ENCODE measurements around the gene ELMO2.

Gene ELMO2

GRCh38 chr20:46367234-46367633, 39.2 kb downstream of the ELMO2 start:
- no peak for ATAC-seq

DNA sequence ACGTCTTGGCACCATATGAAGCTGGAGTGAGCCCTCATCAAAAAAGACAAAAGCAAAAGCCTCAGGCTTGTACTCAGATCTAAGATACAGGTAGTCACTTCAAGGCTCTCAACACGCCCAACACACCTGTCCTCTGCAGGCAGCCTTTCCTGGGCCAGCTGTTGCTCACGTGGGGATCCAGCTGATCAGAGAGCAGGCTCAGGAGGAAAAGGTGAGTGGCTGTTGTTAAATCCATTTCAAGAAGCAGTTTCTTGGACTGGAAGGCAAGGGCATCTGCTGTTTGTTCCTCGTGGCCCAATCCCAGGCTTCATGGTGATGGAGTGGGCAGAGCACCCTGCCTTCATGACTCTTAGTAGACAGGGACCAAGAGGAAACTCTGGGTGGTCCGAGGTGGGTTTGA, 39.6 kb downstream of the ELMO2 start:
- ATAC-seq: no peak

DNA sequence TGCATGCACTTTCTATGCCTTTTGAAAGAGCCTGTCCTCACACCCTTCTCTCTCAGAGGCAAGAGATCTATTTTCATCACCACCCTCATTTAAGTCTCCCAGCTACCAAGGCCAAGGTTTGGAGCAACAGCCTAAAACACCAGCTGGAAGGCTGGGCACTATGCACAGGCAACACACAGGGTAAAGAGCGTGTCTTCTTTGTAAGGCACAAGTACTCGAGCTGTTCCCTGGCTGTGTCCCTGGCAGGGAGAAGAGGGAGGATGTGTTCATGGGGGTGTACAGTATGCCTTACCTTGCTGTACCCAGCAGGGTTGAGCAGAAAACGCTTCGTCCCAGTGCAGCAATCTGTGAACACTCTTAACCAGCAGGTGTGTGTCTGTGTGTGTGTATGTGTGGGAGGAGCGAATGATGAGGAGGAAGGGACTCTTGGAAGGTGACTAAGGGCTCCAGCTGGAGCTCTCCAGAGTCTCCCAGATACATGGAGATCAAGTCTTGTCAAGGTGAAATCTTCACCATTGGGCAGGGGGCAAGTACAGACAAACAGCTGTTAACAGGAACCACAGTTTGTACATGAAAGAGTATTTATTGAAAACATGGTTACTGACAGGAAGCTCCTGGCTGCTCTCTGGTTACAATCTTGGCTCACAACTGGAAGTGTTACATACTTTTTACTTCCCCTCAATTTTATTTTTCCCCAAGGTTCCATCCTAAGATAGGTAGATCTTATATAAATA, 40.8 kb downstream of the ELMO2 start:
- no peak for ATAC-seq

DNA sequence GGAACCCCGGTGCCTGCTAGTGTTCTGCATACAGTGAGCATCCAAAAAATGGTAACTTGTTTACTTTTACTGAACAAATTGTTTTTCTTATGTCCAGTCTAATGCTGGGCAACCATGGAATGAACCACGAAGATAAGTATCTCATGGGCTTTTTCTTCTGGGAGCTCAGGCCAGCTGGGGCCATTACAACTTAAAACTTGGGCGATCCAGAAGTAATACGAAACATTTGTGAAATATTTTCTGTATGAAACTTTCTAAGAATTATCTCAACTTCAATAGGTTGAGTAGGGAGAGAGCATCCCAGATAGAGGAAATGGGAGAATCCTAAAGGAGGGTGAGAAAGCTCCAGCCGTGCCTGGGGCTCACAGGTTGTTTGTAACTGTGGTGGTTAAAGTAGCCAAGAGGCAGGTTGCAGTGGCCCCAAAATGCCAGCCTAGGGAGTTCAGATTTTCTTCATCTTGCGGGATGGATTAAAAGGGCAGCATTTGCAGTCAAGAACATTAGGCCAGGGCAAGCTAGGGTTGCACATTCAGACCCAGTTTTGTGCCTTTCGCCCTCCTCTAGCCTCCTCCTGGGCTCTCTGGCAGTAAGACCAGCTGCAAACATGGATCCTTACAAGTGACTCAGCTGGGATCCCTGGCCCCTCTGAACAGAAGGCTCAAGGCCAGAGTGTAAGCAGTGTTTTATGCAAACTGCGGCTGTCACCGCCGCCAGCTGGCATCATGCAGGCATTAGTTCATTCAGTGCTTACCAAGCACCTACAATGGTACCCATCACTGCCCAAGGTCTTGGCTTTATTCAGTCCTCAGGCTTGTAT, 41.5 kb downstream of the ELMO2 start:
- ATAC-seq: no peak

DNA sequence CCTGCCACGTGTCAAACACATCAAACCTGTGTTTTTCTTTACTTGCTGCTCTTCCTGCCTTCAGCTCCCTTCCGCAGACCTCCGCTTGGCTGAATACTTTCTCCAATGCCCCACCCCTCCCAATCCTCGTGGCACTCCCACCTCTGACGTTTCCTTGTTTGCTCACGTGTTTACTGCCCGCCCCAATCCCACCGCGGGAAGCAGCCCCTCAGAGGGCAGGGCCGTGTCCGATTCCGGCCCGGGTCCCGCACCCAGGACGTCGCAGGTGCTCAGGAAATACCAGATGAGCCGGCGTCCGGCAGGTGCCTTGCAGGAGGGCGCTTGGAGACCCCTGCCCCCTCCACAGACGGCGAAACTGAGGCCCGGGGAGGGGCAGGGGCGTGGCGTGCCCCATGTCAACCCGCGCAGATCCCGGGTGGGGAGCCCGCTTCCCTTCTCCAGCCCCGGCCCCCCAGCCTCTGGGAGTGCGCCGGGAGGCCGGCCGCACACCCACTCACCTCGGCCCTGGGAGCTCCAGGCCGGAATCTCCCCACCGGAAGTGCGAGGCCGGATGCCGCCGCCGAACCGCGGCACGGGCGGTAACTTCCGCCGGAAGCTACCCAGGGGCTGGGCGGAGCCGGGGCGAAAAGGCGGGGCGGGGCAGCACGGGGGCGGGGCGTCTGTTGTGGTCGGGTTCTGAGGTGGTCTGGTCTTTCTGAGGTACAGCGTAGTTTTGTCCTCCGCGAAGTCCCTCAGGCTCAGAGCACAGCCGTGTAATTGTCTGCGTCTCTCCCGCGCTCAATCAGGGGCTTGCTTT, 42.3 kb downstream of the ELMO2 start:
- ATAC-seq: peak; percentile 84 to 87

GRCh38 chr20:46362921-46363867, 43.2 kb downstream of the ELMO2 start:
- no peak for ATAC-seq

DNA sequence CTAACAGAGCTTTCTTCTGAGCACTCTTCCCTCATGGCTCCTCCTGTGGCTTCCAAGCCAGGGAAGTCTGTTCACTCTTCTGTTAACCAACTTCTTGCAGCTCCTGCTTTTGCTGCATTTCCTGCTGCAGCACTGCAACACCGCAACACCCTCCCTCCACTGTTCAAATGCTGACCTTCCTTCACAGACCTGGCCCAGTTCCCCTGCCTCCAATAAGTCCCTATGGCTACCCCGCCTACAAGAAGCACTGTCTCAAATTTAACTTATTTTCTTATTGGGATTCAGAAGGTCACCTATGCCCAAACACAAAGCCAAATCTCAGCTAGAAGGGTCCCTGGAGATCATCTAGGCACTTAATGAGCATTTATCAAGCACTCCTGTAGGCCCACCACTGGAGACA, 44.6 kb downstream of the ELMO2 start:
- ATAC-seq: no peak

DNA sequence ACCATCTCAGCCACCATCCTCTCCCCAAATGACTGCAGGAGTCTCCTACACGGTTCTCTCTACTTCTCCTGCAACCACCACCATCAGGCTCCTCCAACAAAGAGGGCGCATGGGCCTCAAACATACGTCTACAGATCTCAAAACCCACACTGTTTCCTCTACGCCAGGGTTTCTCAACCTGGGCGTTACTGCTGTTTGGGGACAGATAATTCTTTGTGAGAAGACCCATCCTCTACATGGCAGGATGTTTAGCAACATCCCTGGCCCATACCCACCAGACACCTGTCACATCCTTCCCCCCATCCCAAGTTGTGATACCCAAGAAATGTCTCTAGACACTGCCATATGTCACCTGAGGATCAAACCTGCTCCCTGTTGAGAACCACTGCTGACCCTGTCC, 45.0 kb downstream of the ELMO2 start:
- no peak for ATAC-seq

GRCh38 chr20:46359233-46359751, 47.1 kb downstream of the ELMO2 start:
- ATAC-seq: peak in 1 of 2 donors; percentile 21

- ATAC-seq: no peak
These were observed 47.9 kb downstream of the ELMO2 start for GRCh38 chr20:46358346-46359058.

DNA sequence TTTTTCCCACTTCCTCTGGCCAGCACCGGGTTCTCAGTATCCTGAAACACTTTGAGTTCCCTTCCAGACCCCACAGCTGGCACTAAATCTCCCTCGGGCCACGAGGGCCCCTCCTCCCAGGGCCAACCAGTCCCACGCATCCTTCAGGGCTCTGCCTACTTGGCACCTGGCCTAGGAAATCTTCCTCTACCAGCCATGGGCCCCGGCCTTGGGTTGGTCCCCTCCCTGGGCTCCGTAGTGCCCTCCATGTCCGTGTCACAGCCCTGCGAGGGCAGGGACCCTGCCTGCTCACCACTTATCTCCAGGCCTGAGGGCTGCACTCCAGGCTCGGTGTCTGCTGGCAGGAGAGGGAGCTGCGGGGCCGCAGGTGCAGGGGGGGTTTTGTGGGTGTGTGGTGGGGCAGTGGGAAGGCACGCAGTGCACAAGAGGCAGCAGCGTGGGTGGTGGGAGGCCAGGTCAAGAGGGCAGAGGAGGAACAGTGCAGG, 49.3 kb downstream of the ELMO2 start:
- ATAC-seq: no peak

DNA sequence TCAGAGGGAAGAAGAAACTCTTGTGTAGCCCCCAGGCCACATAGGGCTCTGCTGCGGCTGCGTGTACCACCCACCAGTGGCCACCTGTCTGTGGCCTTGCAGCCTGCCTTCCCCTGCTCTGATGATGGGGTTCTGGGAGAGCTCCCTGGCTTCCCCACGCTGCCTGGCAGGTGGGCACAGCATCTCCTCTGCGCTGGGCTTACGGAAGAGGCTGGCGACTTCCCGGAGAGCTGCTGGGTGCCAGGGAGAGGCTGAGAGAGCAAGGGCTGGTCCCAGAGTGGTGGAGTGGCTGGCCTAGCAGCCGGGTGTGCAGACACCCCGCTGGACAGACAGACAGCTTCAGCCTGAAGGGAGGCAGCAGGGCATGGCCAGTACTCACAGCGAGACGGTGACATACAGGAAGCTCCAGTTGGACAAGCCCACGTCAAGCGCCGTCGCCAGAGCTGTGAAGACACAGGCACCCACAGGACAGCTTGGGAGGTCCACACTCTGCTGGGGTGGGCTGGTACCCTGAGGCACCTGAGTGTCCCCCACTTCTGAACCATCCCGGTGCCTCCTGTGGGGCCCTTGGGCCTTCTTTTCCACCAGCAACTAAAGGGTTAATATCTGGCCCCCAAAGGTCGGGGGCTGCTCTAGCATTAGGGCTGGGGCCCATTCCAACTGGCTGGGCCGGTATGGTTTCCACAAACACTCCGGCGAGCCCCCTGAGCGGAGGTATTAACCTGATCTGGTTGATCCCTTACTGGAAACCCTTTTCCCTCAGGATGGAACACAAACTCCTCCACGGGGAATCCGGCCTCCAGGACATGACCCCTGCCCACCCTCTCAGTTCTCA, 50.0 kb downstream of the ELMO2 start:
- ATAC-seq: no peak

DNA sequence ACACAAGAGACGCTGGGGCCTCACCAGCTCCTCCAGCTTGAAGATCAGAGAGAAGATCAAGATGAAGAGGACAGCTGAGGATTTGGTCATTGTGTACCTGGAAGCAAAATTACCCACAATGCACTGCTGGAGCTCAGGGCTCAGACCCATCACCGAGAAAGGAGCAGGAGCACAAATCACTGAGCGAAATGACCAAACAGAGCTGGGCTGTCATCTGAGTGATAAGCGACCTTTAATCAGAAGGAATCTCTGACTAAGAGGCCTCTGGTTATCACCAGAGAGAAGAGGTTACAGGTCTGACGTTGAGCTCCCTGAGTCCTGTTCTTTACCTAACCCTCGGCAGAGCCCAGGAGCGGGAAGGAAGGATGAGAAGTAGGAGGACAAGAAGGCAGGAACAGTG, 50.6 kb downstream of the ELMO2 start:
- no peak for ATAC-seq

DNA sequence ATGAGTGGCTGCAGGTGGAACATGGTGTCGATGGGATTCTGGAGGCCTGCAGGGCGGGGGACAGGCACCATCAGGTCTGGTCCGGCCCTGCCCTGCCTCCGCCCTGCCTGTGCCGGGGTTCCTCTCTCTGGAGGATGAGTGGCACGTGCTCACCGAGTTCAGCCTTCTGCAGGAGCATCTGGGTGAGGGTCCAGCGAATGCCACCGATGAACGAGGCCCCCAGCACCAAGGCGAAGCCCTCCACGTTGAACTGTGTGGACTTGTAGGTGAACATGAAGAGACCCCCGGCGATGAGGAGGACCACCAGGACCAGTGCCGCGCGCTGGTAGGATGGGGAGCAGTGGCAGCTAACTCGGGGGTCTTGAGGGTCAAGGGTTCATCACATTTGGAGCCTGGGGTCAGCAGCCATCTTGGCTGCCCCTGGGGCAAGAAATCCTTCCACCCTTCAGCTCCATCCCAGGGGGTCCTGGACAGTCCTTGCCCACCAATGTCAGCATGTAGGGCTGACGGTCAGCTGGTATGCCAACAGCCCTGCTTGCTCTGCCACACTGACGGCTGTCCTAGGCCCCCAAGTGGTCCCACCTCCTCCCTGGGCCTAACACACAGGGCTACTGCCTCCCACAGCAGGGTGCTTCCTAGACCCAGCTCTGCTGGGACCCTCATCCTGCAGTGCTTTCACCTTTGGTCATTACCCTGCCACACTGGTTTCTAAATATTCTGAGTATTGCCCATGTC, 51.3 kb downstream of the ELMO2 start:
- no peak for ATAC-seq

DNA sequence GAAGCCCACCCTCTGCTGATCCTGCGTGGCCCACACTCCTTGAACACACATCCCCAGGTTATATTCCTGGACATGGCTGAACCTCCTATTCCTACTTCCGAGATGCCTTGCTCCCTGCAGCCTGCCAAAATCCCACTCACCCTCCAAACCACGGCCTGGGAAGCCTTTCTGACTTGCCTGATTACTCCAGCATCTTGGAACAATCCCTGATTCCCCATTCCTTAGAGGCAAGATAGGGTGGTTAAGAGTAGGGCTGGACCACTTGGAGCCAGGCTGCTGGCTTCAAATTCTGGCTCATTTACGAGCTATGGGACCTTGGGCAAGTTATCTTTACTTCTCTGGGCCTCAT, 52.2 kb downstream of the ELMO2 start:
- ATAC-seq: no peak

GRCh38 chr20:46353500-46354206, 52.8 kb downstream of the ELMO2 start:
- ATAC-seq: no peak

DNA sequence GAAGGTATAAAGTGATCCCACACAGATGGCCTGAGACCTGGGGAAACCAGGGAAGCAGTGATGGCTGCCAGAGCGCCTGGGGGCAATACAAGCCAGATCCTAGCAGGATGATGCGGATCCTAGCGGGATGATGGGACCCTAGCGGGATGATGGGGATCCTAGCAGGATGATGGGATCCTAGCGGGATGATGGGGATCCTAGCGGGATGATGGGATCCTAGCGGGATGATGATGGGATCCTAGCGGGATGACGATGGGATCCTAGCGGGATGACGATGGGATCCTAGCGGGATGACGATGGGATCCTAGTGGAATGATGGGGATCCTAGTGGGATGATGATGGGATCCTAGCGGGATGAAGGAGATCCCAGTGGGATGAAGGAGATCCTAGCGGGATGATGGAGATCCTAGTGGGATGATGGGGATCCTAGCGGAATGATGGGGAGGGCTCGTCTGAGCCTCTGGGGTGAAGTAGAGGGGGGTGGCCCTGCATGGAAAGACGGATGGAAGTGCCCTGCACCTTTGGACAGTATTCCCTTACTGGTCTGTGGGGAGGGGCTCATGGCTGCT, 54.0 kb downstream of the ELMO2 start:
- ATAC-seq: no peak

GRCh38 chr20:46351357-46352058, 54.9 kb downstream of the ELMO2 start:
- no peak for ATAC-seq

Measured in activated CD4-positive, CD25-positive, alpha-beta regulatory T cell treated with anti-CD3 and anti-CD28 coated beads, Interleukin-2, amount 50 U/mL, for 24 hours (primary cell).